SU-DHL-6 (cell line): Measurements from ENCODE around the gene PRKD2.

Source experiments
- EZH2phosphoT487 ChIP-seq: fragments of 200-600 bp; sonication (generic), shearing (Covaris generic); conservative IDR thresholded peaks from 2 replicates; pipeline ENCODE4 v1.6.1; 2018; ENCODE audit warnings: mild to moderate bottlenecking, antibody characterized with exemption, low read length, moderate library complexity, mixed read lengths
- TF ChIP-seq, protein P1 (sequence below): fragments of 200-600 bp; sonication (generic); IDR thresholded peaks from one replicate; pipeline ENCODE4 v1.5.1; 2017; ENCODE audit warnings: antibody characterized with exemption, mild to moderate bottlenecking, low read length, moderate library complexity; ENCODE audit not compliant: insufficient read depth, poor library complexity, severe bottlenecking

GRCh38 chr19:46729696-46730095 is 12.8 kb upstream of the PRKD2 start:
- TF ChIP-seq, protein P1, sequence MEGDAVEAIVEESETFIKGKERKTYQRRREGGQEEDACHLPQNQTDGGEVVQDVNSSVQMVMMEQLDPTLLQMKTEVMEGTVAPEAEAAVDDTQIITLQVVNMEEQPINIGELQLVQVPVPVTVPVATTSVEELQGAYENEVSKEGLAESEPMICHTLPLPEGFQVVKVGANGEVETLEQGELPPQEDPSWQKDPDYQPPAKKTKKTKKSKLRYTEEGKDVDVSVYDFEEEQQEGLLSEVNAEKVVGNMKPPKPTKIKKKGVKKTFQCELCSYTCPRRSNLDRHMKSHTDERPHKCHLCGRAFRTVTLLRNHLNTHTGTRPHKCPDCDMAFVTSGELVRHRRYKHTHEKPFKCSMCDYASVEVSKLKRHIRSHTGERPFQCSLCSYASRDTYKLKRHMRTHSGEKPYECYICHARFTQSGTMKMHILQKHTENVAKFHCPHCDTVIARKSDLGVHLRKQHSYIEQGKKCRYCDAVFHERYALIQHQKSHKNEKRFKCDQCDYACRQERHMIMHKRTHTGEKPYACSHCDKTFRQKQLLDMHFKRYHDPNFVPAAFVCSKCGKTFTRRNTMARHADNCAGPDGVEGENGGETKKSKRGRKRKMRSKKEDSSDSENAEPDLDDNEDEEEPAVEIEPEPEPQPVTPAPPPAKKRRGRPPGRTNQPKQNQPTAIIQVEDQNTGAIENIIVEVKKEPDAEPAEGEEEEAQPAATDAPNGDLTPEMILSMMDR = no peak
- TF ChIP-seq EZH2phosphoT487 = no peak
